Esophagus (tissue), 2 donors: ENCODE data around the gene KXD1. TPM values are rescaled to one million over a fixed set of nuclear protein-coding genes. Genes with fewer than 3 reads are reported as not detected.
"Not testable (repeated sequence)": the region's sequence is repeated elsewhere in the genome, so short reads cannot be mapped to it uniquely, and the experiment has no call there.

Experiments used
- H3K27ac ChIP-seq, 2 donors: one replicate each; pipeline ENCODE4 v1.5.1; 2013; ENCODE audit warnings: low read depth in 2 of 2, mild to moderate bottlenecking in 2 of 2, inconsistent platforms in 1 of 2, low read length in 1 of 2, moderate library complexity in 1 of 2
- H3K27me3 ChIP-seq, 2 donors: one replicate each; pipeline ENCODE4 v1.6.1; 2013; ENCODE audit warnings: low read length in 2 of 2, control low read depth in 1 of 2, mild to moderate bottlenecking in 1 of 2; ENCODE audit not compliant: insufficient read depth in 2 of 2, control insufficient read depth in 1 of 2
- H3K36me3 ChIP-seq, 2 donors: one replicate each; pipeline ENCODE4 v1.6.1; 2013; ENCODE audit warnings: low read length in 1 of 2; ENCODE audit not compliant: control insufficient read depth in 2 of 2, insufficient read depth in 2 of 2
- H3K4me1 ChIP-seq, 2 donors: one replicate each; pipeline ENCODE4 v1.6.1; 2013; ENCODE audit warnings: low read length in 1 of 2; ENCODE audit not compliant: control insufficient read depth in 2 of 2, insufficient read depth in 2 of 2
- H3K4me3 ChIP-seq, 2 donors: one replicate each; pipeline ENCODE4 v1.5.1; 2013; ENCODE audit warnings: low read length in 2 of 2, mild to moderate bottlenecking in 2 of 2, low read depth in 1 of 2, moderate library complexity in 1 of 2
- H3K9me3 ChIP-seq, 2 donors: one replicate each; pipeline ENCODE4 v1.6.1; 2013; ENCODE audit warnings: mild to moderate bottlenecking in 2 of 2, low read depth in 1 of 2, low read length in 1 of 2, moderate library complexity in 1 of 2; ENCODE audit not compliant: control insufficient read depth in 2 of 2, insufficient read depth in 1 of 2
- WGBS, 2 donors: extraction: QIAGEN DNeasy Blood & Tissue Kit; methylation state at CpG; one replicate each; pipeline ENCODE4 v1.1.7; 2013; 5-methylcytosine and 5-hydroxymethylcytosine counted together
- polyA plus RNA-seq, 2 donors: library from polyadenylated mRNA; stranded (reverse); fragments of 200-250 nt; gene quantifications; one replicate each; pipeline ENCODE4 v1.2.3, GENCODE V29; 2013
- donor health status: healthy with polysubstance abuse.
- donor health status: Bipolar disorder and iron deficiency.

The KXD1 gene
- polyA plus RNA-seq, 2 donors = 43.7 to 68.1 TPM

DNA sequence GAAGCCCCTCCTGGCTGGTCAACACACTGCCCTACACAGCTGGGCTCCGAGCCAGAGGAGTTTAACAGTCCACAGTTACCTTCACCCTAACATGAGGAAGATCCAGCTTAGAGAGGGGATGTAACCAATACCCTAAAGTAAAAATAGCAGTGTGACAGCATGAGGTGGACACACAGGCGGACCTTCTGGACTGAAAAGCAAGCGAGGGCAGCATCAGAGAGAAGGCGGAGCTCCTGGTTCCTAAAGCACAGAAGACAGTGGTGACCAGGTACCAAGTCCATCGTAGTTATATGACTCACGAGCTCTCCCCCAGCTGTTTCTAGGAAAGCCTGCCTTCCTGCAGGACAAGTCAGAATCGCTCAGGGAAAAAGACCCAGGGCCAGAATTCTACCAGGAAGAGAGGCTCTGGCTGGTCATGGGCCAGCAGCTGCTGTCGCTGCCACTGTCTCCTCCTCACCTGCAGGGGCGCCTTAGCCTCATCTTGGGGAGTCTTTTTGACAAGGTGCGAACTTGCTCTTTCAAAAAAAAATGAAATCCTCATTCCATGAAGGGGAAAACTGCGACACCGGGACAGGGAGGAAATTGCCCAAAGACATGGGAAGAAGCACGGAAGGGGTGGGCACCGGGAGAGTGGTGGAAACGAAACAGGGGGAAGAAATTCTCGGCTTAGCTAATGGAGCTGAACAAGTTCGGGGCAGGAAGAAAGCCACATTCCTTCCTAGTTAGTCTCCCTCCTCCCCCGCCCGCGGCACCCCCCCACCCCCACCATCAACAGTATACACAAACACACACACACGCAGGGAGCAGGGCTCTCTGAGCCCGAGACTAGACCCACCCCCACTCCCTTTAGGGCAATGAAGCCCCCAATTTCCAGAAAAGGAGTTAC, 37.5 kb upstream of the KXD1 start:
- 7 to 9% methylated on average over 19 to 22 of the region's 22 CpGs for WGBS, 2 donors
- H3K27me3 ChIP-seq = no peaks in the 10 kb centered on the region
- peak overlapping the region; percentile 96 to 98 for H3K27ac ChIP-seq
- peak overlapping the region; percentile 83 to 93 for H3K4me3 ChIP-seq
- no peaks in the 10 kb centered on the region for H3K36me3 ChIP-seq
- H3K4me1 ChIP-seq = peaks cover 6 to 9% of the 10 kb centered on the region in 2 donors
- no peaks in the 10 kb centered on the region for H3K9me3 ChIP-seq

DNA sequence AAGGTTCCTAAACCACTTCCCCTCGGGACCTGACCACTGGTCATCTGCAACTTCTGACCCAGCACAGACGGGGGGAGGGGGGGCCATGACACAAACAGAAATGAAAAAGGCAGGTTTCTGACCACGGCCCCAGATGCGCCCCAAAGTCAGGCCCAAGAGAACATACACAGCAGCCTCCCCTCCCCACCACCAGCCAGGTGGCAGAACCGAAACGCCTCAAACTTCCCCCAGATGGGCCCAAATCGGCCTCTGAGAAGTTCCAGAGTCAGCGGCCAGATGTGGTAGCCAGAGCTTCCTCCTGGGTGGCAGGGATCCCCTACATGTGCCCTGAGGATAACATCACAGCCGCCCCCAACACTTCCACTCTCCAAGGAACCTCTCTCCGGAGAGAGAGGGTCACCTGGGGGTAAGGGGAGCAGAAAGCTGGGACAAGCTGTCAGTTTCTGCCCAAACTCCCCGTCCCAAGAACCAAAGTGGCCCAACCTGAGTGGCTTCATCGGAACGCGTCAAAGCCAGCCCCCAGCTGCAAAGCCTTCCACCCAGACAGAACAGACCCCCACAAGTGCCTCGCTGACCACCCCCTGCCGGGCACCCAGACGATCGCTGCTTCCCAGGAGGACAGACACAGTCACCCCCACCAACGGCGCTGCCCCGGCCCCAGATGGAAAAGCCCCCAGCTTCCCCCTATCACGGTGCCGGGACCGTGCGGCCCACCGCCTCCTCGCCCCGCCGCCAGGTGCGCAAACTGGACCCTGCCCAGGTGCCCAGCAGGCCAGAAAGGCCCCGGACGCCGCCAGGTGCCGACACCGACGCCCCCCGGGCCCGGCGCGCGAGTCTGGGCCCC, 36.6 kb upstream of the KXD1 start:
- Histone ChIP-seq H3K27ac (peak overlapping the region; percentile 96 to 98), H3K27me3 (no peaks in the 10 kb centered on the region), H3K36me3 (no peaks in the 10 kb centered on the region), H3K9me3 (no peaks in the 10 kb centered on the region), H3K4me1 (peaks cover 2 to 7% of the 10 kb centered on the region in 2 donors), H3K4me3 (peak overlapping the region; percentile 83 to 93)
- 1% methylated on average over 41 of the region's 41 CpGs for WGBS, 2 donors

DNA sequence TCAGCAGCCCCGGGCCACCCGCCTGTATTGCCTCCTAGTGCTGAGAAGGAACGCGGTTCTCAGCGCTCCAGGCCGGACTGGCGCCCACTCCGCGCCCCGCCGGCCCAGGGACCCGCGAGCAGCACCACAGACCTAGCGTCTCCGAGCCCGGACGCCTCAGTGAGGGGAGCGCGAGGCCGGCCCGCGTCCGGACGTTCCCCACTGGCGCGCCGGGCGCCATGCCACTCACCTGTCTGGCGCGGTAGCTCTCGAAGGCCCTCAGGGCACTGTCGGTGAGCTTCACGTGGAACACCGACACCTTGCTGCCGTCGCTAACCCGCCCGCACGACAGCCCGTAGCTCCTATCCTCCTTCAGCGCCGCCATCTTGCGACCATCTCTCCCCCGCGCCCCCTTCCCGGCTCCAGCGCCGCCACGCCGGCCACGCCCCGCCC, 36.0 kb upstream of the KXD1 start, which contains the start of gene ELL:
TSS of gene ELL (minus strand) at position 379 of the 432 bp plus-strand sequence. CDS start at position 364, 15 bp downstream.
- peaks cover 0 to 3% of the 10 kb centered on the region in 2 donors for H3K4me1 ChIP-seq
- H3K4me3 ChIP-seq = peak within 1 kb of the TSS; percentile 83 to 93
- 0% methylated on average over 42 to 52 of the region's 52 CpGs for WGBS, 2 donors
- no peaks in the 10 kb centered on the region for H3K36me3 ChIP-seq
- no peaks in the 10 kb centered on the region for H3K27me3 ChIP-seq
- H3K9me3 ChIP-seq = no peaks in the 10 kb centered on the region
- H3K27ac ChIP-seq = peak within 1 kb of the TSS; percentile 96 to 98

DNA sequence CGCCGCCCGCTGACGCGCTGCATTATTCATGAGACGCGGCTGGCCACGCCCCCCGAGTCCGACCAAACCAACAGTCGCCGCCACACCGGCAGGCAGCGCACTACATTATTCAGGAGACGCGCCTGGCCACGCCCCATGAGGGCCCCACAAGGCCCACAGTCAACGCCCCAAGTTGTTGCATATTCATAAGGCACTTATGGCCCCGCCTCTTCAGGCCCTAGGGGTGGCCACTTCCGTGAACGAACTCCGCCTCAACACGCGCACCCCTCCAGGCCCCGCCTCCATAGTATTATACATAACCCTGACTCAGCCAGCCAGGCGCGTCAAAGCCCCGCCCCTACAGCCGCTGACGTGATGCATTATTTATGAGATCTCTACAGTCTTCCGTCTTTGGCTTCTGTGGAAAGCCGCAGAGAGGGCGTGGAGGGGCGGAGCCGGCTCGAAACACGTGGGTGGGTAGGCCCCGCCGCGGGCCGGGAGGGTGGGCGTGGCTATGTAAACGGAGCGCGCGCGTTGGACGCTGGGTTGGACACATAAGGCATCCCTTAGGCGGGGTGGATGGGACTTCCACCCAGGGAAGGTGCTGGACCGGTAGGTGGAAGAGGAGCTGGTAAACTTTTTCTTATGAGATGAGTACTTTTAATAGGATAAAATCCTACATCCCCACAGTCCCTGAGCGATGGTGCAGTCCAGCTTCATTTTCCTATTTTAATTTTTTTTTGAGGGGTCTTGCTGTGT, 35.4 kb upstream of the KXD1 start:
- peak overlapping the region; percentile 96 to 98 for H3K27ac ChIP-seq
- H3K4me1 ChIP-seq = no peaks in the 10 kb centered on the region
- peak overlapping the region; percentile 83 to 93 for H3K4me3 ChIP-seq
- 1% methylated on average over 51 of the region's 51 CpGs for WGBS, 2 donors
- no peaks in the 10 kb centered on the region for H3K27me3 ChIP-seq
- H3K36me3 ChIP-seq = no peaks in the 10 kb centered on the region
- no peaks in the 10 kb centered on the region for H3K9me3 ChIP-seq

DNA sequence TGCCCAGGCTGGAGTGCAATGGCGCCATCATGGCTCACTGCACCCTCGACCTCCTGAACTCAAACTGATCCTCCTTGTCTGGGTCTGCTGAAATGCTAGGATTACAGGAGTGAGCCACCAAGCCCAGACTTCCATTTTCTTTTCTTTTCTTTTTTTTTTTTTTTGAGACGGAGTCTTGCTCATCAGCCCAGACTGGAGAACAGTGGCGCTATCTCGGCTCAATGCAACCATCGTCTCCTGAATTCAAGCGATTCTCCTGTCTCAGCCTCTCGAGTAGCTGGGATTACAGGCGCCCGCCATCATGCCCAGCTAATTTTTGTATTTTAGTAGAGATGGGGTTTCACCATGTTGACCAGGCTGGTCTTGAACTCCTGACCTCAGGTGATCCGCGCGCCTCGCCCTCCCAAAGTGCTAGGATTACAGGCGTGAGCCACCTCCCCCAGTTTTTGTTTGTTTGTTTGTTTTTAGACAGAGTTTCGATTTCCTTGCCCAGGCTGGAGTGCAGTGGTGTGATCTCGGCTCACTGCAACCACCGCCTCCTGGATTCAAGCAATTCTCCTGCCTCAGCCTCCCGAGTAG, 34.7 kb upstream of the KXD1 start:
- not testable (repeated sequence) for H3K36me3 ChIP-seq, H3K4me3 ChIP-seq
- 62 to 64% methylated on average over 19 of the region's 19 CpGs for WGBS, 2 donors

DNA sequence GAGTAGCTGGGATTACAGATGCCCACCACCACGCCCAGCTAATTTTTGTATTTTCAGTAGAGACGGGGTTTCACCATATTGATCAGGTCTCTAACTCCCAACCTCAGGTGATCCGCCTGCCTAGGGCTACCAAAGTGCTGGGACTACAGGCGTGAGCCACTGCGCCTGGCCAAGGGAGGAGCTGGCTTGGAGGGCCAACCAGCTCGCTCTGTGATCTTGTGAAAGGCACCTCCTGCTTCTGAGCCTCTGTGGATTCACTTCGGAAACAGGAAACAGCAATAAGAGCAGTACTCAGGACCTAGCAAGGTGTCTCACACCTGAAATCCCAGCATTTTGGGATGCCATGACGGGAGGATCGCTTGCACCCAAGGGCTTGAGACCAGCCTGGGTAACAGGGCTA, 33.8 kb upstream of the KXD1 start:
- Histone ChIP-seq H3K27ac (no peak overlapping the region), H3K4me1 (no peaks in the 10 kb centered on the region), H3K27me3 (no peaks in the 10 kb centered on the region), H3K9me3 (no peaks in the 10 kb centered on the region), H3K36me3 (no peaks in the 10 kb centered on the region), H3K4me3 (no peak overlapping the region)
- WGBS, 2 donors = 85 to 90% methylated on average over 9 of the region's 9 CpGs

More for the DNA sequence above, 34.7 kb upstream of the KXD1 start:
- not testable (repeated sequence) for H3K27me3 ChIP-seq, H3K9me3 ChIP-seq, H3K27ac ChIP-seq, H3K4me1 ChIP-seq

DNA sequence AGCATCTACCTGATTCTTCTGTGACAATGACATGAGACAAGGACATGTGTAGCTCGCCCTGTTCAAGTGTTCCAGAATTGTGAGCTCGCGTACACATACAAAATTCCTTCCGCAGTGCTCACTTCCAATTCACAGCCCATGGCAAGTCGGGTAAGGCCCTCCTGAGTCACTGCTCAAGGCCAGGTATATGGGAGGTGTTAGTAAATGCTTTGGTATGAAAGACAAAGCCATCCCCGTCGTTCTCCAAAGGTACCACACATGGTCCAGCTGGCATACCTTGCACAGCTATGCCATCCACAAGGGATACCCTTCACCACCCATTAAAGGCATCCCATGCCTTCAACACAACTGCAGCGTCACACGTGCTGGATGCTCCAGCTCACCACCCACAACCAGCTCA, 31.4 kb upstream of the KXD1 start:
- no peaks in the 10 kb centered on the region for H3K9me3 ChIP-seq
- H3K27ac ChIP-seq = no peak overlapping the region
- H3K4me1 ChIP-seq = no peaks in the 10 kb centered on the region
- no peaks in the 10 kb centered on the region for H3K27me3 ChIP-seq
- WGBS, 2 donors = 76 to 81% methylated on average over 9 of the region's 9 CpGs
- no peak overlapping the region for H3K4me3 ChIP-seq
- peaks cover 0 to 2% of the 10 kb centered on the region in 2 donors for H3K36me3 ChIP-seq

DNA sequence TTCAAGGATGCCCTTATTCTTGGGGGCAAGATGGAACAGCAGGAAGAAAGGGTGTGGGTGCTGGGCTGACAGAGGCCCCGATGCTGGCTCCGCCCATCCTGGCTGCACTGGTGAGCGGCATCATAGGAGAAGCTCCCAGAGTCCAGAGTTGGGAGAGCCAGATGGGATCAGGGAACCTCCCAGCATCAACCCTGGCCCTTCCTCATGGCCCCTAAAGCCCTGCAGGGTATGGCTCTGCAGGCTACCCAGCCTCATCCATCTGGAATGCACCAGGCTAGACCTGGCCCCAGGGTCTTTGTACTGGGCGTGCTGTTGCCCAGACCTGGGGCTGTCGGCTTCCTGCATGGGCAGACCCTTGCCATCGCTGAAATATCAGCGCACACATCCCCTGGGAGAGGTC, 27.9 kb upstream of the KXD1 start:
- no peaks in the 10 kb centered on the region for H3K4me1 ChIP-seq
- H3K27ac ChIP-seq = no peak overlapping the region
- peaks cover 7 to 23% of the 10 kb centered on the region in 2 donors for H3K36me3 ChIP-seq
- 71 to 79% methylated on average over 7 of the region's 7 CpGs for WGBS, 2 donors
- no peaks in the 10 kb centered on the region for H3K27me3 ChIP-seq
- no peaks in the 10 kb centered on the region for H3K9me3 ChIP-seq
- no peak overlapping the region for H3K4me3 ChIP-seq

DNA sequence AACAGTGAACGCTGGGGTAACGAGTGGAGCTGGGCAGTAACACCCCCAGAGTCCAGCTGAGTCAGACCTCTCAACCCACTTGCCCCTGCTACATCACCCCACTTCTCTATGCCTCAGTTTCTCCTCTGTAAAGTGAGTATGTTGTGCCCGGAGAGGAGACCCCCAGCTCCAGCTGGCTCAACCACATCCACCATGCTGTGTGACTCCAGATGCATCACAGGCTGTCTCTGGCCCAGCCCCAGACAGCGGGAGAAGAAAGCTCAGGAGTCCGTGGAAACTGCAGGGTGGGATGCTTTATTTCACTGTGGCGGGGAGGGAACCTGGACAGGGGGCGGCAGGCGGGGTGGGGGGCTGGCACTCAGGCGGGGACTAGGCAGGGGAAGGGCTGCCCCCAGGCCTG, 26.2 kb upstream of the KXD1 start:
- Histone ChIP-seq H3K27ac (no peak overlapping the region), H3K36me3 (peaks cover 7 to 31% of the 10 kb centered on the region in 2 donors), H3K4me3 (no peak overlapping the region), H3K9me3 (no peaks in the 10 kb centered on the region), H3K4me1 (no peaks in the 10 kb centered on the region), H3K27me3 (no peaks in the 10 kb centered on the region)
- WGBS, 2 donors = 95 to 96% methylated on average over 9 of the region's 9 CpGs
